Mucosa of descending colon (tissue), 3 donors: ENCODE results near the gene SERPINE3. TPM values are rescaled to one million over a fixed set of nuclear protein-coding genes. Genes with fewer than 3 reads are reported as not detected.

Source experiments
- ATAC-seq: fragments of 200-7000 bp; cut with Tn5 transposase; one replicate; pipeline ENCODE4 v1.9.1; 2020; ENCODE audit warnings: mild to moderate bottlenecking, moderate library complexity
- DNase-seq, 3 donors: peaks; one replicate each; pipeline ENCODE4 v3.0.0-alpha.2; 2020
- H3K36me3 ChIP-seq: fragments of 200-600 bp; one replicate; pipeline ENCODE4 v1.8.0; 2021; ENCODE audit warnings: low read depth, mild to moderate bottlenecking
- H3K4me1 ChIP-seq: fragments of 200-600 bp; one replicate; pipeline ENCODE4 v1.8.0; 2021; ENCODE audit warnings: low read depth, mild to moderate bottlenecking
- H3K4me3 ChIP-seq: fragments of 200-600 bp; one replicate; pipeline ENCODE4 v1.8.0; 2021; ENCODE audit warnings: mild to moderate bottlenecking
- H3K9me3 ChIP-seq: fragments of 200-600 bp; one replicate; pipeline ENCODE4 v1.8.0; 2021; ENCODE audit warnings: mild to moderate bottlenecking
- CTCF ChIP-seq: fragments of 200-600 bp; IDR thresholded peaks from one replicate; pipeline ENCODE4 v1.8.0; 2022; ENCODE audit warnings: antibody characterized with exemption, mild to moderate bottlenecking
- intact Hi-C, 2 donors: fragments of 100-400 bp; cut with DNase I in 1 of 2; cut with micrococcal nuclease in 1 of 2; formaldehyde crosslinking; loops; one replicate each; pipeline versions ENCODE4 v1.11.0 to v1.11.1; 2022; cut with DNase I, micrococcal nuclease
- total RNA-seq, 3 donors: library from RNA; stranded (reverse); fragmentation: NEBNext Ultra II Directional in 2 of 3; extraction: Animal tissue kit (Norgen Biotek cat#: 25700) in 2 of 3; gene quantifications; one replicate each; pipeline versions ENCODE4 v1.2.1 to v1.2.4, GENCODE V29; 2021 to 2023
- donor health status: DM: no; HTN: no; CAD: no; lungs with moderate emphysema.
- donor health status: DM: no; HTN: no; CAD: no.
- donor health status: DM: no; HTN: yes; CAD: no.

Gene SERPINE3
- total RNA-seq, 3 donors from 2014 or later = not detected

GRCh38 chr13:51303882-51304281 is 35.6 kb upstream of the SERPINE3 start:
- no peak for TF ChIP-seq CTCF
- intact Hi-C loops = no loop called here
- no peak for ATAC-seq

GRCh38 chr13:51305271-51305967 is 34.1 kb upstream of the SERPINE3 start:
- no peak for ATAC-seq
- H3K9me3 ChIP-seq = no peaks in the 10 kb centered on the region
- H3K4me3 ChIP-seq = no peak overlapping the region
- intact Hi-C loops = no loop called here
- no peaks in the 10 kb centered on the region for H3K4me1 ChIP-seq
- no peak for DNase-seq
- no peak for TF ChIP-seq CTCF
- no peaks in the 10 kb centered on the region for H3K36me3 ChIP-seq

More at GRCh38 chr13:51303882-51304281, 35.6 kb upstream of the SERPINE3 start:
- Histone ChIP-seq H3K36me3 (no peaks in the 10 kb centered on the region), H3K9me3 (no peaks in the 10 kb centered on the region), H3K4me3 (no peak overlapping the region), H3K4me1 (no peaks in the 10 kb centered on the region)
- DNase-seq = no peak

GRCh38 chr13:51308781-51309180 is 30.7 kb upstream of the SERPINE3 start:
- ATAC-seq = no peak
- no peaks in the 10 kb centered on the region for H3K36me3 ChIP-seq
- no peaks in the 10 kb centered on the region for H3K4me1 ChIP-seq
- no peak for TF ChIP-seq CTCF
- H3K9me3 ChIP-seq = no peaks in the 10 kb centered on the region
- no peak for DNase-seq
- intact Hi-C loops = no loop called here
- no peak overlapping the region for H3K4me3 ChIP-seq

- DNase-seq = no peak
- intact Hi-C loops = no loop called here
- Histone ChIP-seq H3K36me3 (no peaks in the 10 kb centered on the region), H3K4me1 (no peaks in the 10 kb centered on the region), H3K4me3 (no peak overlapping the region), H3K9me3 (no peaks in the 10 kb centered on the region)
- no peak for TF ChIP-seq CTCF
- no peak for ATAC-seq
These were observed 28.3 kb upstream of the SERPINE3 start for GRCh38 chr13:51311231-51311630.

- Histone ChIP-seq H3K36me3 (no peaks in the 10 kb centered on the region), H3K4me3 (no peak overlapping the region), H3K4me1 (no peaks in the 10 kb centered on the region), H3K9me3 (no peaks in the 10 kb centered on the region)
- DNase-seq (no peak), ATAC-seq (no peak)
- TF ChIP-seq CTCF = no peak
- intact Hi-C loops = no loop called here
These were observed 27.5 kb upstream of the SERPINE3 start for GRCh38 chr13:51311957-51312520.
